Activated T-helper 1 cell treated with Interleukin-2 at 50 U/mL for 16 hours (primary cell): ENCODE results near the gene RAD51B.

ENCODE experiments used
- DNase-seq: peaks from one replicate; pipeline ENCODE4 v3.0.0-alpha.2; 2020; ENCODE audit warnings: low read depth

Gene RAD51B

GRCh38 chr14:68510201-68511128, 690.9 kb downstream of the RAD51B start:
- no peak for DNase-seq

- no peak for DNase-seq
Measured at GRCh38 chr14:68511129-68512047, 691.8 kb downstream of the RAD51B start.

- no peak for DNase-seq
Measured at GRCh38 chr14:68512088-68512487, 692.5 kb downstream of the RAD51B start.

- no peak for DNase-seq
Measured at GRCh38 chr14:68513137-68513536, 693.6 kb downstream of the RAD51B start.

GRCh38 chr14:68513838-68514607, 694.4 kb downstream of the RAD51B start:
- DNase-seq, result no peak

GRCh38 chr14:68514608-68515194, 695.1 kb downstream of the RAD51B start:
- DNase-seq, result no peak

GRCh38 chr14:68516342-68516741, 696.8 kb downstream of the RAD51B start:
- DNase-seq, result no peak

GRCh38 chr14:68518166-68518565, 698.6 kb downstream of the RAD51B start:
- DNase-seq, result no peak

GRCh38 chr14:68518761-68519670, 699.4 kb downstream of the RAD51B start:
- no peak for DNase-seq

GRCh38 chr14:68519671-68520187, 700.1 kb downstream of the RAD51B start:
- DNase-seq, result no peak

GRCh38 chr14:68520637-68521556, 701.3 kb downstream of the RAD51B start:
- DNase-seq, result no peak

- no peak for DNase-seq
Measured at GRCh38 chr14:68521557-68521901, 702.0 kb downstream of the RAD51B start.

GRCh38 chr14:68521961-68522509, 702.5 kb downstream of the RAD51B start:
- no peak for DNase-seq

- no peak for DNase-seq
Measured at GRCh38 chr14:68522510-68523325, 703.1 kb downstream of the RAD51B start.

- DNase-seq, result no peak
Measured at GRCh38 chr14:68523326-68523610, 703.7 kb downstream of the RAD51B start.

- DNase-seq, result no peak
Measured at GRCh38 chr14:68523989-68524725, 704.6 kb downstream of the RAD51B start.

GRCh38 chr14:68525516-68525915, 705.9 kb downstream of the RAD51B start:
- DNase-seq, result no peak
